ENCODE results near the gene TLNRD1. TPM values are rescaled to one million over a fixed set of nuclear protein-coding genes. Genes with fewer than 3 reads are reported as not detected.

TLNRD1 gene
- polyA plus RNA-seq, 4 donors, result 6.7 to 11.8 (median 8.7) TPM

DNA sequence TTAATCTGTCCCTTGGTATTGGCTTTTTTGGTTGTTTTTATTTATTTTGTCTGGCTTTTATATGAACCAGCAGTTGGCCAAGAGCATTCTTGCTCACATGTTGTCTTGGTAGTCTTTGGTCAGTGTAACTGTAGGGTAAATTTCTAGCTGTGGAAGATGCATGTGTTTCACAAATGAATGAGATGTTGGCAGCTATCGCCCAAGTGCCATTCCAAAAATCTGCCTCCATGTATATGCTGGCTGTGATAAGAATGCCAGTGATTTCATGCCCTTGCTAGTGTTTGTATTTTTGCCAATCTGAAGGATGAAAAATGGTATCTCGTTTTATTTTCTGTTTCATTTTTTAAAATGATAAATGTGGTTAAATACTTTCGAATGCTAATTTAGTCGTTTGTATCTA, 50.1 kb downstream of the TLNRD1 start:
- DNase-seq (ENCODE audit: low read depth in 4 of 4, low spot score in 2 of 4), result no peak

DNA sequence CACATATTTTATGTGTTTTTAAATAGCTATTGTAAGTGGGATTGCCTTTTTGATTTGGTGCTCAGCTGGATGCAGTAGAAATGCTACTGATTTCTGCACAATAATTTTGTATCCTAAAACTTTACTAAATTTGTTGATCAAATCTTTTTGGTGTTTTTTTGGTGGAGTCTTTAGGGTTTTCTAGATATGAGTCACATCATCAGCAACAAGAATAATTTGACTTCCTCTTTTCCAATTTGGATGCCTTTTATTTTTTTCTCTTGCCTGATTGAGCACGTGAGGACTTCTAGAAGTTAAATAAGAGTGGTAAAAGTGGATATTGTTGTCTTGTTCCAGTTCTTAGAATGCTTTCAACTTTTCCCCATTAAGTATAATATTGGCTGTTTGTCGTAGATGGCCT, 51.3 kb downstream of the TLNRD1 start:
- no peak for DNase-seq (ENCODE audit: low read depth in 4 of 4, low spot score in 2 of 4)

DNA sequence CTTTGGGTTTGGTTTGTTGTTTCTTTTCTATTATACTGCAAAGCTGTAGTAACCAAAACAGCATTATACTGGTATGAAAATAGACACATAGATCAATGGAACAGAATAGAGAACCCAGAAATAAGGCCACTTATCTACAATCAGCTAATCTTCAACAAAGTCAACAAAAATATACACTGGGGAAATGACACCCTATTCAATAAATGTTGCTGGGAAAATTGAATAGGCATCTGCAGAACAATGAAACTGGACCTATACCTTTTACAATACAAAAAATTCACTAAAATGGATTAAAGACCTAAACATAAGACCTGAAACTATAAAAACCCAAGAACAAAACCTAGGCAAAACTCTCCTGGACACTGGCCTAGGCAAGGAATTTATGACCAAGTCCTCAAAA, 52.9 kb downstream of the TLNRD1 start:
- DNase-seq (ENCODE audit: low read depth in 4 of 4, low spot score in 2 of 4), result no peak

DNA sequence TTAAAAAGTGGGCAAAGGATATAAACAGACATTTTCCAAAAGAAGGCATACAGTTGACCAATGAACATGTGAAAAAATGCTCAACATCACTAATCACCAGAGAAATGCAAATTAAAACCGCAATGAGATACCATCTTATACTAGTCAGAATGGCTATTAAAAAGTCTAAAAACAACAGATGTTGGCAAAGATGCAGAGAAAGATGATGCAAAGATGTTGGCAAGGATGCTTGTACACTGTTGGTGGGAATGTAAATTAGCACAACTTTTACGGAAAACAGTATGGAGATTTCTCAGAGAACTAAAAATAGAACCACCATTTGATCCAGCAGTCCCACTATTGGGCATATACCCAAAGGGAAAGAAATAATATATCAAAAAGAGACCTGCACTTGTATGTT, 53.5 kb downstream of the TLNRD1 start:
- DNase-seq (ENCODE audit: low read depth in 4 of 4, low spot score in 2 of 4), result no peak

Other genes starting within 250 kb of the TLNRD1 start
- gene CEMIP, start 221.6 kb upstream of the TLNRD1 start, polyA plus RNA-seq (ENCODE audit: insufficient read length in 4 of 4), result 1 to 10 TPM; 2.0 to 6.2 (median 4.1) TPM
- 10 to 100 TPM; 39.7 to 44.3 (median 42.3) TPM for gene MESD, start 11.1 kb upstream of the TLNRD1 start, polyA plus RNA-seq (ENCODE audit: insufficient read length in 4 of 4)
- under 1 TPM; 0.43 to 0.65 (median 0.54) TPM for gene CFAP161, start 133.3 kb downstream of the TLNRD1 start, polyA plus RNA-seq (ENCODE audit: insufficient read length in 4 of 4)
- gene IL16, start 196.0 kb downstream of the TLNRD1 start, polyA plus RNA-seq (ENCODE audit: insufficient read length in 4 of 4), result 1 to 10 TPM; 4.8 to 5.9 (median 5.5) TPM

All from left renal cortex interstitium (tissue), 4 donors.